Skeletal muscle cell (primary cell): Measurements from ENCODE around the gene DCTN4.
A peak's percentile ranks its signal among the peaks of the same experiment; 100 is the strongest.
"Not testable (repeated sequence)": the region's sequence is repeated elsewhere in the genome, so short reads cannot be mapped to it uniquely, and the experiment has no call there.

ENCODE experiments used
- DNase-seq: peaks from one replicate; pipeline ENCODE4 v3.0.0-alpha.2; 2010; ENCODE audit warnings: low read depth
- H3K4me3 ChIP-seq: 2 replicates; pipeline ENCODE4 v1.5.1; 2011; ENCODE audit warnings: low read depth, mild to moderate bottlenecking, control low read depth, low read length, moderate library complexity

Gene DCTN4

DNA sequence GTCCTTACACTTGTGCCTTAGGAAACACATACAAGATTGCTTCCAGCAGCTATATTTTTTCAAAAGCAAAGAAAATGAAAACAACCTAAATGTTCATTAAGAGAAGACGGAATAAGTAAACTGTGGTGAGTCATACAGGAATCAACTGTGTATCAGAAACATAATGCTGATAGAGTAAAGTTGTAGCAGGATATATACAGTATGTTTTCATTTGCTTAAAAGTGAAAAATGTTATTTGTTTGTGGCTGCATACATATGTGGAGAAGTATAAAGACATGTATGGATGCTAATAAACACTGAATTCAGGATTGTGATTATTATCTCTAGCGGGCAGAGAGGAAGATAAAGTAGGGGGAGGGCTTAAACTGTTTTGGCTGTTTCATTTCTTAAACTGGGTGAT is 8.3 kb downstream of the DCTN4 start:
- H3K4me3 ChIP-seq, result no peak overlapping the region
- DNase-seq, result no peak

DNA sequence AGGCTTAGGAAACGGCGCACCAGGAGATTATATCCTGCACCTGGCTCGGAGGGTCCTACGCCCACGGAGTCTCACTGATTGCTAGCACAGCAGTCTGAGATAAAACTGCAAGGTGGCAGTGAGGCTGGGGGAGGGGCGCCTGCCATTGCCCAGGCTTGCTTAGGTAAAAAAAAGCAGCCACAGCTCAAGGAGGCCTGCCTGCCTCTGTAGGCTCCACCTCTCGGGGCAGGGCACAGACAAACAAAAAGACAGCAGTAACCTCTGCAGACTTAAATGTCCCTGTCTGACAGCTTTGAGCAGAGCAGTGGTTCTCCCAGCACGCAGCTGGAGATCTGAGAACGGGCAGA is 15.7 kb downstream of the DCTN4 start:
- DNase-seq, H3K4me3 ChIP-seq: not testable (repeated sequence)

DNA sequence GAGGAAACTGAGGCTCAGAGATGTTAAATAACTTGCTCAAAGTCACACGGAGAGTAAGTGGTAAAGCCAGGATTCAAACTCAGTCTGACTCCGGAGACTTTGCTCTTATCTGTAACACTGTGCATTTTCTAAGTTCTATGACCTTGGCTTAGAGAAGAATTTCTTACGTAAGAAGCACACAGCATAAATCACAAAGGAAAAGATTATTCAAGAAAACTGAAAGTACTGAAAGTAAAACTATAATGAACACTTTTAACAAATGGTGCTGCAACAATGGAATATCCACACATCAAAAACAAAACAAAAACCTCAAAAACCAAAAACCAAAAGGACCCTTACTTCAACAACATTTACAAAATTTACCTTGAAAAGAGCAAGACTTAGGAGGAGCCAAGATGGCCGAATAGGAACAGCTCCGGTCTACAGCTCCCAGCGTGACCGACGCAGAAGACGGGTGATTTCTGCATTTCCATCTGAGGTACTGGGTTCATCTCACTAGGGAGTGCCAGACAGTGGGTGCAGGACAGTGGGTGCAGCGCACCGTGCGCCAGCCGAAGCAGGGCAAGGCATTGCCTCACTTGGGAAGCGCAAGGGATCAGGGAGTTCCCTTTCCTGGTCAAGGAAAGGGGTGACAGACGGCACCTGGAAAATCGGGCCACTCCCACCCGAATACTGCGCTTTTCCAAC is 16.2 kb downstream of the DCTN4 start:
- not testable (repeated sequence) for DNase-seq, H3K4me3 ChIP-seq

DNA sequence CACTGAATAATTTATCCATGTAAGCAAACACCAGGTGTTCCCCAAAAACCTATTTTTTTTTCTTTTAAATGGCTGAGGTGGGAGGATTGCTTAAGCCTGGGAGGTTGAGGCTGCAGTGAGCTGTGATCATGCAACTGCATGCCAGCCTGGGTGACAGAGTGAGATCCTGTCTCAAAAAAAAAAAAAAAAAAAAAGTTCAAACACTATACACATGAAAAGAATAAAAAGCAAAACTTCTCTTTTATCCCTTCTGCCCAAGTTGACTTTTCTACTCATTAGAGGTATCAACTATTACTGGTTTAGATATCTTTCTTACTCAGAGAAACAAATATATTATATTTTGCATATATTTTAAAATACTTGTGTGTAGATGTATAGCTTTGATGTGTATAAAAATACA is 17.8 kb downstream of the DCTN4 start:
- no peak for DNase-seq
- H3K4me3 ChIP-seq, result no peak overlapping the region

DNA sequence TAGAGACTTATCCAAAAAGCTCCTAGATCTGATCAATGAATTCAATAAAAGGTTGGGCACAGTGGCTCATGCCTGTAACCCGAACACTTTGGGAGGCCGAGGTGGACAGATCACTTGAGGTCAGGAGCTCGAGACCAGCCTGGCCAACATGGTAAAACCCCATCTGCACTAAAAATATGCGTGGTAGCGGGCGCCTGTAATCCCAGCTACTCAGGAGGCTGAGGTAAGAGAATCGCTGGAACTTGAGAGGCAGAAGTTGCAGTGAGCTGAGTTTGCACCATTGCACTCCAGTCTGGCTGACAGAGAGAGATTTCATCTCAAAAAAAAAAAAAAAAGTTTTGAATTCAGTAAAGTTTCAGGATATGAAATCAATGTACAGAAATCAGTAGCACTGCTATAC is 20.0 kb downstream of the DCTN4 start:
- H3K4me3 ChIP-seq, result no peak overlapping the region
- DNase-seq, result no peak

DNA sequence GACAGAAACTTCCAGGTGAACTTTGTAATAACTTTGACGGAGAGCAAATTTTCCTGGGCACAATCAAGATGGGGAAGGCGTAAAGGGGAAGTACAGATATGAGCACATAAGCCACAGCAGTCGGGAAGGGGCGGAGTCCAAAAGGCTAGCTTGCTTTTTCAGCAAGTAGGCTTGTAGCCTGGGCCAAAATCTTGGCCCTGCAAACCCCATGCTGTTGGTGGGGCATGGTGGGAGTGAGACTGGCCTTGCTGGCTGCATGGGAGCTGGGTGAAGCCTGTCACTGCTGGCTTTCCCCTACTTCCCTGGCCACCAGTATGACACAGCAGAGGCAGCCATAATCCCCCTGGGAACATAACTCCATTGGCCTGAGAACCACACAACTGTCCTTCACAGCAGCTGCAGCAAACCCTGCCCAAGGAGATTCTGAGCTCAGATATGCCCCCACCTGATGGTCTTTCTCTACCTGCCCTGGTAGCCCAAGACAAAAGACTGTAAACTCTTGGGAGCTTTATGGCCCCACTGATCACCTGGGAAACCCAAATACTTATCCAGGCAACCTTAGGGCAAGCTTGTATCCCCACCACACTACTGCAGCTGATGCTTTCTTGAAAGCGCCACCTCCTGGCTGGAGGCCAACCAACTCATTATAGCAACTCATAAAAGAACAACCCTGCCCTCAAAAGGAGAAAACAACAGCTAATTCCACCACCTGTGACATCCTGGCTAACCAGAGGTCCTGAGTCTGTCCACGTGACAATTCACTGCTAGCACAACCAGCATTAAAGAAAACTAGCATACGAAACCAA is 24.0 kb downstream of the DCTN4 start:
- H3K4me3 ChIP-seq, result no peak overlapping the region

DNA sequence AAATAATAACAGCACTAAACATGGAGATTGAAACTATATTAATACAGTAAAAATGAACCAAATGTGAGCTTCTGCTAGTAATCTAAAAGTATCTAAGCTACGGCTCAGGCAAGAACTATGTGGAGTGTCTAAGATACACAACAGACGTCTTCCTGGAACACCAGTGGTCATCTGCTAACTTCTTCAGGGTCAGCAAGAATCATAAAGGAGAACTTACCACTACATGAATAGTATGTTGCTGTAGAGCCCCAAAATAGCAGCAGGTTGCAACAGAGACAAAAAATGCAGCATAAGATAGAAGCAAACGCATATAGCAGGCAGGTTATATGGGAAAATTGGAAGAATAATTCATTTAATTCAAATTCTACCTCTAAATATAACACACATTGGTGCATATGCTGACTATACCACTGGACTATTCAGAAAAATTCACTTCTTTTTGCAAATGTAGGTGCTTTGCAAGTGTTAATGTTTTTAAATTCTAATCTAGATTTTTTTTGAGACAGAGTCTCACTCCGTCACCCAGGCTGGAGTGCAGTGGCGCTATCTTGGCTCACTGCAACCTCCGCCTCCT is 27.1 kb downstream of the DCTN4 start:
- no peak for DNase-seq
- H3K4me3 ChIP-seq, result no peak overlapping the region

More for the DNA sequence above, 24.0 kb downstream of the DCTN4 start:
- no peak for DNase-seq

DNA sequence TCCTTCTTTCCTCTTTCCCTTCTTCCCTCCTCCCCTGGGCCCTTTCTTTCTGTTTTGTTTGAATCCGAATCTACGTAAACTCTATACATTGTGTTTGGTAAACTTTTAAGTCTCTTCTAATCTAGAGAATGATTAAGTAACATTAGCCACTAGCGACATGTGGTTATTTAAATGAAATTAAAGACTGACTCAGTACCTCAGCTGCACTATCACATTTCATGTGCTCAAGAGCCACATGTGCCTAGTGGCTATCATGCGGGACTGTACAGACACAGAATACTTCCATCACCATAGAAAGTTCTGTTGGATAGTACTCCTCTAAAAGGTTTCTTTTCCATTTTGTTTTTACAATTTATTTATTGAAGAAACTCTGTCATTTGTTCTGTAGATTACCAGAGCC is 29.0 kb downstream of the DCTN4 start:
- DNase-seq, result no peak
- no peak overlapping the region for H3K4me3 ChIP-seq

DNA sequence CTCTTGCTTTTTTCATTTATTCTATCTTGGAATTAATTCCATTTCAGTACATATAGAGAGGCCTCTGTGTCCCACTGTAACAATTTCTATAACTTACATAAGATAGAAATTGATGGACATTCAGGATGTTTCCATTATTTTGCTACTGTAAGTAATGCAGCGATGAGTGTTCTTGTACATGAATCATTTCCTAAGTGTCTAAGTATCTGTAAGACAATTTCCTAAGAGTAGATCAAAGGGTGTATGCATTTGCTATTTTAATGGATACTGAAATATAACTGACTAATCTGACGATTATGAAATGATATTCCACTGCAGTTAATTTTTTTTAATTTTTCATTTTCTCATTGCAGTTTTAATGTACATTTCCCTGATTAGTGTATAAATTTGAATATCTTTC is 35.0 kb downstream of the DCTN4 start:
- DNase-seq, result no peak
- H3K4me3 ChIP-seq, result no peak overlapping the region

DNA sequence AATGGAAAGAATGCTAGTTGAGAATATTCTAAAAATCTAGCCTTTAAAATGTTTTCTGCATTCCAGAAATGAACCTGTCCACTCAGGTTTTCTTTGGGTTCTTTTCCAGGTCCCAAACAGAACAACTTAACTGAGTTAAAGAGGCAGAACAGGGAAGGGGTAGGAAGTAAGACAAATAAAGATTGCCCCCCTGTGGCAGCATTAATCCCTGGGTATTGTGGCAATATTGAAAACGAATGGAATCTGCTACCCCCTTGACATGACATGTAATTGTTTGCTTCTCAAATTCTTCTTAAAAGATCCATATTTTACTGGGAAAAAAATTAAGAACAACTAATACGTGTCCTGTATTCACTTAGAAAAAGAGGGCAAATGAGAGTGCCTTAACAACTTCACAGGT is 48.7 kb downstream of the DCTN4 start:
- no peak for DNase-seq

DNA sequence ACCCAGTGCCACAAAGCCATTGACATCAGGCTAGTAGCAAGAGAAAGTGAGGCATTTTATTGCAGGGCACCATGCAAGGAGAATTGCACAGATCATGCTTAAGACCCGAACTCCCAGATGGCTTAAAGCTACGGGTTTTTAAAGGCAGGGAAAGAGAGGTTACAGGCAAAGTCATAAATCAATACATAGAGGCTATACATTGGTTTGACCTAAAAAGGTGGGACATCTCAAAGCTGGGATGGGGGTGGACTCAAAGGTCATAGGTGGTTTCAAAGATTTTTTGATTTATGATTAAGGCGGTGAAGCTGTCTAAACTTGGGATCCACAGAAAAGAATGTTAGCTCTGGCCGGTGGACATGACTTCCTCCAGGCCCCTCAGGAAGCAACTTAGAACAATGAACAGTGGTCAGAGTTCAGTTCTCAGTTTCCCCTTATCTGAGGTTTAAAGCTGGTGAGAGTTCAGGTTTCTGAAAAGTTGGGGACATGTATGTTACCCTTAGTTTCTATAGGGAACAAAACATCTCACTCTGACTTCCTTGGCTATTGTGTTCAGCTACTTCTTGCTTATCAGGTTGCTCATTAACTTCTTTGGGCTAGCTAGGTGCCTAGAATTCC is 51.9 kb downstream of the DCTN4 start:
- no peak overlapping the region for H3K4me3 ChIP-seq
- DNase-seq, result no peak

More for the DNA sequence above, 48.7 kb downstream of the DCTN4 start:
- no peak overlapping the region for H3K4me3 ChIP-seq

DNA sequence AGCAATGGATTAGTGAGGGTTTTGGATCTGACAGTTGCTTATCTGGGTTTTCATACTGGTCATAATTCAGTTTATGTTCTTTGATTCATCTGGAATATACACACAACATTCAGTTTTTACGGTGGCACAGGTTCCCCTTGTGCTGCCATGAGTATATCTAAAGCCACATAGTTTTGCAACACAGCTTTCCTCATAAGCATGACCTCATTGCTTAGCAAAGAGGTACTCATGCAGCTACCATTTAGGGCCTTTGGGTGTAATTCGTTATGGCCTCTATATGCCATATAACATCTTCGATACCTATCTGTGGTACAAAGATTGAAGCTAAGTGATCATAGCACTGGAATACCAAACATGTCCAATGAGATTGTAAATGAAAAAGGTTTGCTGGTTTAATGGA is 55.1 kb downstream of the DCTN4 start:
- no peak overlapping the region for H3K4me3 ChIP-seq
- no peak for DNase-seq

DNA sequence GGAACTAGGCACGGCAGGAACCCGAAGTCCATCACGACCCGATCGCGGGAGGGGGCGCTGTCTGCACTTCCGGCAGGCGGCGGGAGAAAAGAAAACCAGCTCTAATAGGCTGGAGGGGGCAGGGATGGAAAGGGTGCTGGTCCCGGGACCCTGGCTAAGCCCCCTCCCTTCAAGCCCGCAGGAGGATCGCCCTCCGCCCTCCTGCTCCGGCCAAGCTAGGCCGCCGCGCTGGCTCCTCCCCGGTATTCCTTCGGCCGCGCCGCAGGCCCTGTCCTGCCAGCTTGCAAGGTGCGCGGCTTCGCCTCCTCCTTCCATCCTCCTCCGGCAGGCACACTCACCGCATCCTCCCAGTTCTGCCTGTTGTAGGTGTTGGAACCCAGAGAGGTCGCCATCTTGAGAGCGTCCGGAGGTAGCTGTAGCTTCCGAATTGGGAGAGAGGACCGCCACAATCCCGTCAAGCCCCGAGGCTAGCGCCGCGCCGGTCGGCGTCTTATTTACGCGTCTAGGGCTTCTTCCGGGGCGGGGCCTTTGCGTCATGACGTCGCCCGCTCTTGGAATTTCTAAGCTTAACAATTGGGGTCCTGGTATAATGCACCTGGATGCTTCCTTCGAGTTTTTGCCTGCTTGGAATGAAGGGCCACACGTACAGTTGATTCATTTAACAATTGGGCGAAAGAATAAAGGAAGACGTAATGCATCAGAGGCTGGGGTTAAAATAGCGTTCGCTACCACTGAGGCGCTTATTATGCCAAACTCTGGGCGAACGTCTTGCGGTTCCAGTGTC is 58.0 kb downstream of the DCTN4 start, which contains the start of gene RBM22:
Gene RBM22 (minus strand): TSS at position 469 of the 784 bp plus-strand sequence. CDS start 77 bp downstream, at position 392.
- peak within 1 kb of the TSS; percentile 87 for H3K4me3 ChIP-seq
- peak; percentile 50 for DNase-seq

DNA sequence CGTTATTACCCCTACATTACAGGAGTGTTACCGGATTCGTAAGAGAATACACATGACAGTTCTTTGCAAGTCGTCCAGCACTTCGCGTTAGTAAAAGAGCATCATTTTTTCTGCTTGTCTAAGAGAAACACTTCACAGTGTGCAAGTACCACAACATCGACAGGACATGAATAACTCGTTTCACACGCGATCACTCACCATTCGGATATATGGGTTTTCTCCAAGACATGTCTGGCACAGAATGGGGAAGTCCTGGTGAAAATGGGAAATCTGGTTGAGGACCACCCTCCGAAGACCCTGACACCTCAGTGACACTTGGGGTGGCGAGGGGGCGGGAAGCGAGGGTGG is 58.6 kb downstream of the DCTN4 start:
- no peak for DNase-seq
- peak overlapping the region; percentile 87 for H3K4me3 ChIP-seq

DNA sequence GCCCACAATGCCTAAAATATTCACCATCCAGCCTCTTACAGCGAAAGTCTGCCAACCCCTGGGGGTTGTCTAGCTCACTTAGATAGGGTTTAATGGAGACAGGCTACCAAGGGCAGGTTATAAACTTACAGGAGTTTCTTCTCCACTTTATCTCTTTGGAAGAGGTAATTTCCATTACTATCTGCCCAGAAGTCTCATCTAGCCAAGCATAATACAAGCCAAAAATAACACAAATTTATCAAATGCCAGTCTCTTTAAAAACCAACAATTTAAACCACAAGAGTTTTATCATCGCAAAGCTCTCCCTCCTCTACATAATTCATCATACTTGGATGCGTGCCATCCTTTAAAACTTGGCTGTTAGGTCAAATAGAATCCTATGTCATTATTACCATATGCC is 64.2 kb downstream of the DCTN4 start:
- H3K4me3 ChIP-seq, result no peak overlapping the region
- DNase-seq, result no peak

DNA sequence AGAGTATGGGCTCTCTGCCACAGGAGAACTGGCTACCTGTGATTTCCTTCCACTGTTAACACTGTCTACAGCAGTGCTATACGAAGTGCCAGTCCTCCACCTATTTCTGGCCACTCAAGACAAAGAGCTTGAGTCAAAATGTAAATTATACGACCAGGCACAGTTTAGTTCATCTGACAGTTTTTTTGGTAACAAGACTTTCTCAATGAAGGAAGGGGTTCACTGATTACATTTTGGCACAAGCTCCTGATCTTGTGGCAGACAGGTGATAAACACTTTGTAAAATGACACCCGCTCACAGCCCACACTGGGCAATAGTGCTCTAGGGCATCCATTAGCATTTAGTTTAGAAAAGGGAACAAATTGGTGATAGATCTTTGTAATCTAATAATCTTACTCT is 66.5 kb downstream of the DCTN4 start:
- H3K4me3 ChIP-seq, result no peak overlapping the region
- DNase-seq, result no peak

DNA sequence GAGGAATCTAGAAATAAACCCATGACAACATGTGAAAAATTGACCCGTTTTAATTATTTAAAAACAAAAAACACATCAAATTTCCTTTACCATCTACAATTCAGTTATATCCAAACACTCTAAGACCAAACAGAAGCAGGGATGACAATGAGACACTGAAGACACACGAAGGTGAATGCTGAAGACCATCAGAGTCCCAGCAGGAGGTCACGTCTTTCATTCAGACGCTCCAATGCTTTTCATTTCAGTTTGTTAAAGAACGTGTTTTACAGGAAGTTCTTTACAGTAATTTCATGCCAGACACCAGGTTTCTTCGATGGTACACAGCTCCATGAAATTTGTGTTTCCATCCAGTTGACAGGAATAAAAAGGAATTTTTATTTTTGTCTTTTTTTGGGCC is 68.1 kb downstream of the DCTN4 start:
- no peak for DNase-seq

DNA sequence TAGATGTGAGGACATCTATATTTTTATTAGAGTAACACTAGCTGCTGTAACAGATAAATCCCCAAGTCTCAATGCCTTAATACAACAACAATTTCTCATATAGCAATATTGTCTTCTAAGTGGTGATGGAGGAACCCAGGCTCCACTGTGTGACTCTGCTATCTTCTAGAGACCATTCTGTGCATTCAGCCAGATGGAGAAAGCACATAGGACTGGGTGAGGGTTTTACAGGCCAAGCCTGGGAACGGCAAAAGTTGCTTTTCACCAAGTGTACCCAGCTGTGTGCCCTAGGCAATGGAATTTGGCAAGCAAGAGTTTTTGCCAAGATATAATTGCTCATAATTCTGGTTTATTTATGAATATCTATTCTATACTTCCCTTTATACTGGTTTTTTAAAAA is 69.7 kb downstream of the DCTN4 start:
- DNase-seq, result no peak
- H3K4me3 ChIP-seq, result no peak overlapping the region

More for the DNA sequence above, 68.1 kb downstream of the DCTN4 start:
- no peak overlapping the region for H3K4me3 ChIP-seq

DNA sequence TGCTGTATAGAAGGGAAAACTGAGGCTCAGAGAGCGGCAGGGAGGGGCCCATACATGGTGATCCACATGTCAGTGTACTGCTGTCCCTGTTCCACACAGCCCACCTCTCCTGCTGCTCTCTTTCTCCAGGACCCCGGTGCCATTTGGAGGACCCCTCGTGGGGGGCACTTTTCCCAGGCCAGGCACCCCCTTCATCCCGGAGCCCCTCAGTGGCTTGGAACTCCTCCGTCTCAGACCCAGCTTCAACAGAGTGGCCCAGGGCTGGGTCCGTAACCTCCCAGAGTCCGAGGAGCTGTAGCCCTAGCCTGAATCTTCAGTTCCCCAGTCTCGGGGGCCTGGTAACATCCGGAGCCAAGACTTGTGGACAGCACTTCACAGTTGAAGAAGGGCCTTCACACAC is 82.2 kb downstream of the DCTN4 start:
- no peak overlapping the region for H3K4me3 ChIP-seq
- DNase-seq, result no peak

DNA sequence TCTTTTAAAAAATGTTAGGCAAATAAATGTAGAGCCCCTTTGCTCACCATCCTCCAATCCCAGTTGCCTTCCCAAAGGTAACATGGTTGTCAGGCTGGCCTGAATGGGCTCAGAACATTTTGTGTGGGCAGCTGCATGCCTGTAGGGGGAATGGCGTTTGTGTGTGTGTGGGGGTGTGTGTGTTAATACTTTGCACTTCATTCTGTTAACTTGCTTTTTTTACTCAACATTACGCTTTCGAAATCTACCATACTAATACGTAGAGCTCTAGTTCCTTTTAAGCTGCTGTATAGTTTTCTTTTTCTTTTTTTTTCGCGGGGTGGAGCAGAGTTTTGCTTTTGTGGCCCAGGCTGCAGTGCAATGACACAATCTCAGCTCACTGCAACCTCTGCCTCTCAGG is 83.7 kb downstream of the DCTN4 start:
- H3K4me3 ChIP-seq, result no peak overlapping the region
- DNase-seq, result no peak
